H7 (cell line): ENCODE measurements around the gene OR5J2. TPM values are rescaled to one million over a fixed set of nuclear protein-coding genes. Genes with fewer than 3 reads are reported as not detected.
"Not testable (repeated sequence)": the region's sequence is repeated elsewhere in the genome, so short reads cannot be mapped to it uniquely, and the experiment has no call there.

Experiments used
- DNase-seq: peaks from one replicate; pipeline ENCODE4 v3.0.0; 2012
- H3K27me3 ChIP-seq: 2 replicates; pipeline ENCODE4 v1.6.0; 2011; ENCODE audit warnings: mild to moderate bottlenecking, low read length; ENCODE audit not compliant: control insufficient read depth, insufficient read depth
- H3K36me3 ChIP-seq: replicated peaks from 2 replicates; pipeline ENCODE4 v1.5.1; 2011; ENCODE audit warnings: low read length; ENCODE audit not compliant: control insufficient read depth, insufficient read depth
- H3K4me3 ChIP-seq: 2 replicates; pipeline ENCODE4 v1.5.1; 2011; ENCODE audit warnings: low read depth, mild to moderate bottlenecking, control low read depth, low read length, moderate library complexity; ENCODE audit not compliant: insufficient read depth
- total RNA-seq: library from RNA; depleted of rRNA; stranded (reverse); fragments of >200 nt; shearing (Covaris generic); gene quantifications from 2 replicates; pipeline ENCODE4 v1.2.3, GENCODE V29; 2014; rRNA removed

Gene OR5J2
- total RNA-seq = not detected in 2 replicates

GRCh38 chr11:56176318-56176717, at the start of gene OR5J2:
TSS of gene OR5J2 (plus strand) at chr11:56176618. CDS start at chr11:56176618, 0 bp downstream.
- Histone ChIP-seq H3K4me3 (no peak within 1 kb of the TSS), H3K36me3 (no peaks in the 10 kb centered on the region), H3K27me3 (no peaks in the 10 kb centered on the region)
- no peak for DNase-seq

GRCh38 chr11:56140151-56140661, 36.2 kb upstream of the OR5J2 start, which contains the start of gene OR8J3:
TSS of gene OR8J3 (minus strand) at chr11:56140201. CDS start at chr11:56137718, 2,483 bp downstream.
- H3K36me3 ChIP-seq = no peaks in the 10 kb centered on the region
- H3K27me3 ChIP-seq = no peaks in the 10 kb centered on the region
- no peak for DNase-seq
- H3K4me3 ChIP-seq = no peak within 1 kb of the TSS

- not testable (repeated sequence) for H3K36me3 ChIP-seq, DNase-seq, H3K27me3 ChIP-seq, H3K4me3 ChIP-seq
Measured at GRCh38 chr11:56143681-56144080, 32.7 kb upstream of the OR5J2 start.

GRCh38 chr11:56151376-56151775, 25.0 kb upstream of the OR5J2 start:
- H3K27me3 ChIP-seq = no peaks in the 10 kb centered on the region
- no peak overlapping the region for H3K4me3 ChIP-seq
- H3K36me3 ChIP-seq = no peaks in the 10 kb centered on the region
- DNase-seq = no peak

- no peaks in the 10 kb centered on the region for H3K36me3 ChIP-seq
- H3K4me3 ChIP-seq = no peak overlapping the region
- no peak for DNase-seq
- H3K27me3 ChIP-seq = no peaks in the 10 kb centered on the region
Measured at GRCh38 chr11:56152333-56152732, 24.1 kb upstream of the OR5J2 start.

GRCh38 chr11:56160217-56160616, 16.2 kb upstream of the OR5J2 start, which contains the start of gene OR8K5:
TSS of gene OR8K5 (minus strand) at chr11:56160317. CDS start at chr11:56160317, 0 bp downstream.
- Histone ChIP-seq H3K27me3 (no peaks in the 10 kb centered on the region), H3K36me3 (no peaks in the 10 kb centered on the region), H3K4me3 (no peak within 1 kb of the TSS)
- DNase-seq = no peak

GRCh38 chr11:56163804-56164203, 12.6 kb upstream of the OR5J2 start:
- H3K36me3 ChIP-seq = no peaks in the 10 kb centered on the region
- DNase-seq = no peak
- H3K4me3 ChIP-seq = no peak overlapping the region
- no peaks in the 10 kb centered on the region for H3K27me3 ChIP-seq

- Histone ChIP-seq H3K36me3 (no peaks in the 10 kb centered on the region), H3K4me3 (no peak overlapping the region), H3K27me3 (no peaks in the 10 kb centered on the region)
- no peak for DNase-seq
Measured at GRCh38 chr11:56172256-56172830, 4.1 kb upstream of the OR5J2 start.

GRCh38 chr11:56183459-56183858, 7.0 kb downstream of the OR5J2 start:
- no peaks in the 10 kb centered on the region for H3K27me3 ChIP-seq
- DNase-seq = no peak
- H3K36me3 ChIP-seq = no peaks in the 10 kb centered on the region
- H3K4me3 ChIP-seq = no peak overlapping the region

- H3K27me3 ChIP-seq = no peaks in the 10 kb centered on the region
- DNase-seq = no peak
- H3K4me3 ChIP-seq = no peak overlapping the region
- no peaks in the 10 kb centered on the region for H3K36me3 ChIP-seq
Measured at GRCh38 chr11:56188602-56189001, 12.2 kb downstream of the OR5J2 start.

- H3K27me3 ChIP-seq = no peaks in the 10 kb centered on the region
- DNase-seq = no peak
- H3K4me3 ChIP-seq = no peak overlapping the region
- H3K36me3 ChIP-seq = no peaks in the 10 kb centered on the region
Measured at GRCh38 chr11:56196705-56197104, 20.3 kb downstream of the OR5J2 start.

- no peak for DNase-seq
- Histone ChIP-seq H3K27me3 (no peaks in the 10 kb centered on the region), H3K36me3 (no peaks in the 10 kb centered on the region), H3K4me3 (no peak overlapping the region)
Measured at GRCh38 chr11:56197367-56197766, 20.9 kb downstream of the OR5J2 start.

GRCh38 chr11:56207790-56208189, 31.4 kb downstream of the OR5J2 start:
- no peak for DNase-seq
- Histone ChIP-seq H3K36me3 (no peaks in the 10 kb centered on the region), H3K4me3 (no peak overlapping the region), H3K27me3 (no peaks in the 10 kb centered on the region)

GRCh38 chr11:56214537-56214936, 38.1 kb downstream of the OR5J2 start:
- no peaks in the 10 kb centered on the region for H3K27me3 ChIP-seq
- H3K36me3 ChIP-seq = no peaks in the 10 kb centered on the region
- no peak overlapping the region for H3K4me3 ChIP-seq
- DNase-seq = no peak

GRCh38 chr11:56219735-56220134, 43.3 kb downstream of the OR5J2 start:
- H3K27me3 ChIP-seq, DNase-seq, H3K36me3 ChIP-seq, H3K4me3 ChIP-seq: not testable (repeated sequence)
